Measurements from ENCODE around the gene VPS37D.
A peak's percentile ranks its signal among the peaks of the same experiment; 100 is the strongest.

The VPS37D gene

DNA sequence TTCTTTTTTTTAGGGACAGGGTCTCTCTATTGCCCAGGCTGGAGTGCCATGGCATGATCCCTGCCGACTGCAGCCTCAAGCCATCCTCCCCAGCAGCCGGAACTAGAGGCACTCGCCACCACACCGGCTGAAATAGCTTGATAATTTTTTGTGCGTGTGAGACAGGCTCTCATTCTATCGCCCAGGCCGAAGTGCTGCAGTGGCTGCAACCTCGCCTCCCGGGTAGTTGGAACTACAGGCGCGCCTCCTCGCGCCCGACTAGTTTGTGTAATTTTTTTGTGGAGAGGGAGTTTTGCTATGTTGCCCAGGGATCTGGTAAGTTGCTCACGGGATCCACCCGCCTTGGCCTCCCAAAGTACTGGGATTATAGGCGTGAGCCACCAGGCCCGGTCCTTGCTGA lies 17.7 kb downstream of the VPS37D start:
- peaks cover 23% of the 10 kb centered on the region for H3K4me1 ChIP-seq (ENCODE audit: low read length)
- H4K20me1 ChIP-seq (ENCODE audit: insufficient read depth, low read length) = peaks cover 4% of the 10 kb centered on the region; the same call in 1 of the 2 replicates
- no peak for TF ChIP-seq CTCF (IDR thresholded peaks at IDR 0.05; ENCODE audit: low read depth, low read length)
- TF ChIP-seq EZH2phosphoT487 (IDR thresholded peaks at IDR 0.05; ENCODE audit: low read depth) = no peak
- no peaks in the 10 kb centered on the region for H3K27me3 ChIP-seq (ENCODE audit: low read depth, low read length)
- peaks cover 34% of the 10 kb centered on the region for H3K36me3 ChIP-seq (replicated peaks; ENCODE audit: low read depth, low read length)
- no peak overlapping the region for H3K27ac ChIP-seq (ENCODE audit: low read length)
- H3K4me3 ChIP-seq (ENCODE audit: low read length) = no peak overlapping the region
- H3K4me2 ChIP-seq (ENCODE audit: low read length) = no peak overlapping the region
- H2AFZ ChIP-seq (ENCODE audit: low read depth, low read length) = no peak overlapping the region
- H3K9me3 ChIP-seq (ENCODE audit: insufficient read depth, low read length) = no peaks in the 10 kb centered on the region
- peaks cover 94% of the 10 kb centered on the region for H3K79me2 ChIP-seq (ENCODE audit: low read length)
- no peak overlapping the region for H3K9ac ChIP-seq (ENCODE audit: low read length)

DNA sequence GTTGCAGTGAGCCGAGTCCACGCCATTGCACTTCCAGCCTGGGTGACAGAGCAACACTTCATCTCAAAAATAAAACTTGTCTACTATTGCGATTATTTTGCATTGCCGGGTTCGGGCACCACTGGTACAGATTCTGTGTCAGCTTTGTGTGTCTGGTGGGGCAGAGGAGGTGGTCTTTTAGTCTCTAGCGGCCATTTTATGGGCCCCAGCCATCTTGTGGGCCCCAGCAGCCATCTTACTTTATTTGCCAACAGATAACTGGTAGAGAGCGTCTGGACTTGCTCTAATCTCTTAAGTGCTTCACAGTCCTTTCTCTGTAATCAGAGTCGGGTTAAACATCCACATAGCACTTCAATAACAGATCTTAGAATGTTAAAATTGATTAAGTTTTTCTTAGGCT lies 20.7 kb downstream of the VPS37D start:
- Histone ChIP-seq H4K20me1 (ENCODE audit: insufficient read depth, low read length) (no peaks in the 10 kb centered on the region), H3K27me3 (ENCODE audit: low read depth, low read length) (no peaks in the 10 kb centered on the region), H3K9ac (ENCODE audit: low read length) (no peak overlapping the region), H3K4me3 (ENCODE audit: low read length) (no peak overlapping the region), H3K9me3 (ENCODE audit: insufficient read depth, low read length) (no peaks in the 10 kb centered on the region), H3K27ac (ENCODE audit: low read length) (peak overlapping the region; percentile 33), H2AFZ (ENCODE audit: low read depth, low read length) (no peak overlapping the region), H3K79me2 (ENCODE audit: low read length) (peaks cover 68% of the 10 kb centered on the region), H3K4me1 (ENCODE audit: low read length) (peaks cover 9% of the 10 kb centered on the region), H3K4me2 (ENCODE audit: low read length) (peak overlapping the region; percentile 20), H3K36me3 (replicated peaks; ENCODE audit: low read depth, low read length) (peaks cover 49% of the 10 kb centered on the region)
- TF ChIP-seq EZH2phosphoT487 (IDR thresholded peaks at IDR 0.05; ENCODE audit: low read depth) (no peak), CTCF (IDR thresholded peaks at IDR 0.05; ENCODE audit: low read depth, low read length) (no peak)

DNA sequence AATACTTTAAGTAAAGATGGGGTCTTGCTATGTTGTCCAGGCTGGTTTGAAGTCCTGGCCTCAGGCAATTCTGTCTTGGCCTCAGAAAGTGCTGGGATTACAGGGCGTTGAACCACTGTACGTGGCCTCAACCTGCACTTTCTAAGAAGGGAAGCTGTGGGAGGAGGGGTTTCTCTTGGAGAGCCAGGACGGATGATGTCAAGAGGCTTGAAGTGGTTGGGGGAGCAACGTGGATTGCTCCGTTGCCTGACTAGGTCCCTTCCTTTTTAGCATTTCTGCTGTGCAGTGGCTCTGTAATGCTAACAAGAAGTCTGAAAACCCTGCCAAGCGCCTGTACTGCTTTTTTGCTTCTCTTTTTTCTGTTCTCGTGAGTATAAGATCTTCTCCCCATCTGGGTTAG lies 23.0 kb downstream of the VPS37D start:
- Histone ChIP-seq H3K9me3 (ENCODE audit: insufficient read depth, low read length) (no peaks in the 10 kb centered on the region), H3K9ac (ENCODE audit: low read length) (no peak overlapping the region), H3K27ac (ENCODE audit: low read length) (no peak overlapping the region), H3K36me3 (replicated peaks; ENCODE audit: low read depth, low read length) (peaks cover 64% of the 10 kb centered on the region), H3K4me1 (ENCODE audit: low read length) (peaks cover 9% of the 10 kb centered on the region), H3K27me3 (ENCODE audit: low read depth, low read length) (no peaks in the 10 kb centered on the region), H3K4me2 (ENCODE audit: low read length) (no peak overlapping the region), H4K20me1 (ENCODE audit: insufficient read depth, low read length) (no peaks in the 10 kb centered on the region), H3K79me2 (ENCODE audit: low read length) (peaks cover 45% of the 10 kb centered on the region), H2AFZ (ENCODE audit: low read depth, low read length) (no peak overlapping the region), H3K4me3 (ENCODE audit: low read length) (no peak overlapping the region)
- no peak for TF ChIP-seq EZH2phosphoT487 (IDR thresholded peaks at IDR 0.05; ENCODE audit: low read depth)
- no peak for TF ChIP-seq CTCF (IDR thresholded peaks at IDR 0.05; ENCODE audit: low read depth, low read length)

DNA sequence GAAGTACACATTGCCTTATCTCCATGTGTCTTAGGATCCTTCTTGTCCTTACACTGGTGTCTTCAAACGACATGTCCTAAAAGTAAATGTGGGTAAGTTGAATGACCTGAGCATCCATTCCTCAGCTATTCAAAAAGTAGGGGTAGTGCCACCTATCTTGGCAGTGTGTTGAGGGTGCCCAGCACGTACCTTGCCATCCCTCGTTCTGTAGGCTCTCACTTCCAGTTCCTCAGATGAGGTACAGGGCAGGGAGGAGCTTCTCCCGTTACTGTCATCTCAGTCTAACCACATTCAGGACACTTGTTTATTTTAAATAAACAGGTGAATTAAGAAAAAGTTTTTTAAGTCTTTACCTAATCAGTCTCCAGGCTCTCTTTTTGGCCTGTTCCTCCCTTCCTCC lies 28.7 kb downstream of the VPS37D start:
- H3K4me1 ChIP-seq (ENCODE audit: low read length) = no peaks in the 10 kb centered on the region
- no peaks in the 10 kb centered on the region for H3K9me3 ChIP-seq (ENCODE audit: insufficient read depth, low read length)
- H3K79me2 ChIP-seq (ENCODE audit: low read length) = no peaks in the 10 kb centered on the region
- peaks cover 51% of the 10 kb centered on the region for H3K36me3 ChIP-seq (replicated peaks; ENCODE audit: low read depth, low read length)
- H3K4me3 ChIP-seq (ENCODE audit: low read length) = no peak overlapping the region
- TF ChIP-seq EZH2phosphoT487 (IDR thresholded peaks at IDR 0.05; ENCODE audit: low read depth) (no peak), CTCF (IDR thresholded peaks at IDR 0.05; ENCODE audit: low read depth, low read length) (no peak)
- H3K9ac ChIP-seq (ENCODE audit: low read length) = no peak overlapping the region
- H3K4me2 ChIP-seq (ENCODE audit: low read length) = no peak overlapping the region
- H3K27me3 ChIP-seq (ENCODE audit: low read depth, low read length) = no peaks in the 10 kb centered on the region
- no peaks in the 10 kb centered on the region; the same call in 1 of the 2 replicates for H4K20me1 ChIP-seq (ENCODE audit: insufficient read depth, low read length)
- no peak overlapping the region for H2AFZ ChIP-seq (ENCODE audit: low read depth, low read length)
- H3K27ac ChIP-seq (ENCODE audit: low read length) = no peak overlapping the region
